NCI-H510A treated with DMSO at 0.1 percent for 48 hours (cell line): ENCODE results near the gene RNF138.
A peak's percentile ranks its signal among the peaks of the same experiment; 100 is the strongest.
"Not testable (repeated sequence)": the region's sequence is repeated elsewhere in the genome, so short reads cannot be mapped to it uniquely, and the experiment has no call there.

ENCODE experiments used
- DNase-seq: peaks from one replicate; lab custom pipeline; 2025; lab: John Stamatoyannopoulos, UW

Gene RNF138, protein sequence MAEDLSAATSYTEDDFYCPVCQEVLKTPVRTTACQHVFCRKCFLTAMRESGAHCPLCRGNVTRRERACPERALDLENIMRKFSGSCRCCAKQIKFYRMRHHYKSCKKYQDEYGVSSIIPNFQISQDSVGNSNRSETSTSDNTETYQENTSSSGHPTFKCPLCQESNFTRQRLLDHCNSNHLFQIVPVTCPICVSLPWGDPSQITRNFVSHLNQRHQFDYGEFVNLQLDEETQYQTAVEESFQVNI

DNA sequence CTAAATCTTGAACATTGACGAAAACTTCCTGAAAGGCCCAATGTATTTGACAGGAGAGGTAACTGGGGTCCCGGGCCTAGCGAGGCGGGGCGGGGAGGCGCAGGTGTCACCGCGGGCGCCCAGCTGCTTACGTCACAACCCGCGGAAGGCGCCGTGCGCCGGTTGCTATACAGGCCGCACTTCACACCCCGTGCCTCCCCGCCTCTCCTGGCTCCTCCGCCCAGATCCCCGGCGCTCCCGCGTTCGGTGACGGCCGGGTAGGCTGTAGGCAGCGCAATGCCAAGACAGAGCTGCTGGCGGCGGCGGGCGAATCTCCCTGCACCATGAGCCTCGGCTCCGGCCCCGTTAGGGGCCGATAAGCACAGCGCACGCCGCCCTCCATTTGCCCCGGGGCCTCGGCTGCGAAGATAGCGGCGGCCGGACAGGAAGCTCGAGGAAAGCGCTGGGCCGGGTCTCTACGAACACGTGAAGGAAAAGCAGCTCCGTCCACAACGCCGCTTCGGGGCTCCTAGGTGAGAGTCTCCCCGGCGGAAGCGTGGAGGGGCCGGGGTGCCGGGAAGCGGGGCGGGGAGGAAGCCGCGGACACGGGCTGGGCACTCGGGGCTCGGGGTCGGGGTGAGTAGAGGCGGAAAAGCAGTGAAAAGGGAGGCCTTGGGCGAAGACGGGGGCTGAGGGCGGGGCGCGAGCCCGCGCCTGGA lies at the start of gene RNF138:
Gene RNF138, plus strand, starts transcription at position 151 of the 698 bp plus-strand sequence. CDS start 903 bp downstream, outside the sequence.
- DNase-seq = peak; percentile 92

DNA sequence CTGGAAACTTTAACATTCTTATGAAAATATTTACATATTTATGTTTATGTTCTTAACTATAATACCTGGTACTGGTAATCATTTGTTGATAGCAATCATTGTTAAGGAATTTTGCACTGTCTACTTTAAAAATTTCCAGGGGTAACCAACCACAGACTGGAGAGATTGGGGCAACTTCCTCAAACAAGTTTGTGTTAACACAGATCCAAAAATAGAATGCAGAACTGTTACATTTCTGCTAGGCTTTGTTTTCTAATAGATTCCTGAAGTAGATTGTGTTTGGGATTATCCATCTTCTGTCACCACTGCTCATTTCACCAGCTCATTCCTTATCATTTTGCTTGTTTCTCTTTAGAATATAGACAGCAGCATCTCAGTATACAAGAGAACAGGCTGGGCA lies 49.3 kb upstream of the RNF138 start:
- DNase-seq = no peak

- DNase-seq = no peak
Observed at GRCh38 chr18:32048507-32049091, 43.1 kb upstream of the RNF138 start.

- DNase-seq = no peak
Observed at GRCh38 chr18:32049393-32050171, 42.1 kb upstream of the RNF138 start.

- DNase-seq = no peak
Observed at GRCh38 chr18:32056613-32057358, 34.9 kb upstream of the RNF138 start.

GRCh38 chr18:32057624-32058165 lies 34.0 kb upstream of the RNF138 start:
- no peak for DNase-seq

- DNase-seq = no peak
Observed at GRCh38 chr18:32060026-32060425, 31.6 kb upstream of the RNF138 start.

GRCh38 chr18:32067375-32068167 lies 24.1 kb upstream of the RNF138 start:
- DNase-seq = no peak

DNA sequence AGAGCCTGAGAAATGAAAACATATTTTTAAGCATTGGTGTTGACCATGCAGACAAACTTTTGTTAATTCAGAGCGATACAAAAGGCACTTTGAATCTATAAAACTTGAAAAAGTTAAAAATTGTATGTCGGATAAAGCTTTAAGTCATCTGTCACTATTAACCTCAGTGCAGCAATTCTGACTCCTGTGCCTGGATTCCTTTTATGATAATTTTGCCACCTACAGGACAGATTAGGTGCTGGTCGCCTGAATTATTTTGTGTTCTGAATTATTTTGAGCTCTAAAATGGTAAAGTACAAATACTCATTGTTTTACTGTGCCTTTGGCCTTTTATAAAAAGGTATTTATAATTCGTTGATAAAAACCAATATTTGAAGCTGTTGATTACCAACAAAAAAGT lies 19.4 kb upstream of the RNF138 start:
- no peak for DNase-seq

- no peak for DNase-seq
Observed at GRCh38 chr18:32074206-32074605, 17.5 kb upstream of the RNF138 start.

DNA sequence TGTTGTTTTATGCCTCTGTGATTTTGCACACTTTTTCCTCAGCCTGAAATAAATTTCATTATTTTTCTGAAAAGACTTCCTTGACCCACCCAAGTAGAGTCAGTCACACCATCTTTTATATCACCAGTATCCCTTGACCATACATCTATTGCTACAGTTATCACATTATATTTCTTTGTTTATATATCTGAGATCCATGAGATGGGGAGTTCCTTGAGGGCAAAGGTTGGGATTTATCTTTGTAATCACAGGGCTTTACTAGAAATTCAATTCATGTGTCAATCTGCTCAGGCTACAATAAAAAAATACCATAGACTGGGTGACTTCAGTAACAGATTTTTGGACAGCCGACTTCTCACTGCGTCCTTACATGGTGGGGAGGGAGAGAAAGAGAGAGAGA lies 12.8 kb upstream of the RNF138 start:
- no peak for DNase-seq

GRCh38 chr18:32081881-32082280 lies 9.8 kb upstream of the RNF138 start:
- no peak for DNase-seq

DNA sequence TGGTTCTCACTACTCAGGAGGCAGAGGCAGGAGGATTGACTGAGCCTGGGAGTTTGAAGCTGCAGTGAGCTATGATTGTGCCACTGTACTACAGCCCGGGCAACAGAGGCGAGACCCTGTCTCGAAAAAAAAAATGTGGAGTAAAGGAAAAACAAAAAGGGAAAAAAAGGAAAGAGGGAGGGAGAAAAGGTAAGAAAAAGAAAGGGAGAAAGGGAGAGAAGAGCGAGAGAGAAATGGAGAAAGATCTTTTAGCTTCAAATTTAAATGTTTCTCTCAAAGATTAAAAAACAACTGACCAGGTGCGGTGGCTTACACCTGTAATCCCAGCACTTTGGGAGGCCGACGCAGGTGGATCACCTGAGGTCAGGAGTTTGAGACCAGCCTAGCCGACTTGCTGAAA lies 7.9 kb upstream of the RNF138 start:
- DNase-seq = no peak

DNA sequence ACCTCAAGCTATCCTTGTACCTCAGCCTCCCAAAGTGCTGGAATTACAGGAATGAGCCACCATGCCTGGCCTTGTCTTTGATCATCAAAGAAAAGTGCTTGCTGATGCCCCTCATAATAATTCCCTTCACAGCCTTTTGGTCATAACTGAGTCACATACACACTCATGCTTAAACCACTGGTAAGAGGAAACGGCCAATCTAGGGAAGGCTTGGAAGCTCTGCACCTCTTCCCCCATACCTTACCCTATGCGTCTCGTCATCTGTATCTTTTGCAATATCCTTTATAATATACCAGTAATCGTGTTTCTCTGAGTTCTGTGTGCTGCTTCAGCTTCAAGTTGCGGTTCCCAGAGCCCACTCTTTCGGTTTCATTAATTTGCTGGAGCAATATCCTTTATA lies 4.8 kb upstream of the RNF138 start:
- DNase-seq = no peak

DNA sequence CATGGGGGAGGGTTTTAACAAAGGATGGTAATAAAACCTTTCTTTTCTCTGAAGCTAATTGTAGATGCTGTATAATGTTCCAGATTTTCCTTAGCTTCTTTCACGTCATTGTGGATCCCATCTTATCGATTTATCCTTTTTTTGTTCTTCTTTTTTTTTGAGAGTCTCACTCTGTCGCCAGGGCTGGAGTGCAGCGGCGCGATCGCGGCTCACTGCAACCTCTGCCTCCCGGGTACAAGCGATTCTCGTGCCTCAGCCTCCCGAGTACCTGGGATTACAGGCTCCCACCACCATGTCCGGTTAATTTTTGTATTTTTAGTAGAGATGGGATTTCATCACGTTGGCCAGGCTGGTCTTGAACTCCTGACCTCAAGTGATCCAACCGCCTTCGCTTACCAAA lies 843 bp upstream of the RNF138 start:
- DNase-seq = not testable (repeated sequence)

DNA sequence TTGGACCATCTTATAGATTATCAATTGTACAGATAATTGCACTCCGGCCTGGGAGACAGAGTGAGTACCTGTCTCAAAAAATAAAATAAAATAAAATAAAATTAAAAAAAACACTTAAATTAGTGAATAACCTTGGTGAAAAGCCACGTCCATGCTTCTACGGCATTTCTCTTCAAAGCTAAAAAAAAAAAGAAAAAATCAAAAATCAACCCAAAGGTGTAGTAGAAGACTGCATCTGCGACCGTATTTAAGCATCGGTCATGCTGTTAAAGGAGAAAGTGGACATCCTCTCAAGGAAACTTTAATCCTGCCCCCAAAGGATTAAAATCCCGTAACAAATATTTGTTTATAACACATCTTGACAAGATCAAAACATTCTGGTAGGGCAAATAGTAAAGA lies 350 bp upstream of the RNF138 start:
- no peak for DNase-seq

GRCh38 chr18:32092422-32093101 lies 888 bp downstream of the RNF138 start:
- peak; percentile 99 for DNase-seq

GRCh38 chr18:32093102-32093511 lies 1.4 kb downstream of the RNF138 start:
- peak; percentile 50 for DNase-seq

GRCh38 chr18:32093523-32093922 lies 1.8 kb downstream of the RNF138 start:
- DNase-seq = no peak
